OCI-LY3 (cell line): ENCODE data around the gene DUSP21.
"Not testable (repeated sequence)": the region's sequence is repeated elsewhere in the genome, so short reads cannot be mapped to it uniquely, and the experiment has no call there.

Experiments used
- H2AFZ ChIP-seq: fragments of 200-600, 300-600 bp; shearing (Covaris generic); 2 replicates; pipeline ENCODE4 v1.6.0; 2014; ENCODE audit warnings: antibody characterized with exemption, low read depth, low read length
- H3K27ac ChIP-seq: fragments of 200-600, 300-600 bp; sonication (generic); 2 replicates; pipeline ENCODE4 v1.5.1; 2014; ENCODE audit warnings: mild to moderate bottlenecking, low read length, moderate library complexity, mixed read lengths
- H3K27me3 ChIP-seq: fragments of 200-600, 300-600 bp; sonication (generic); 2 replicates; pipeline ENCODE4 v1.6.1; 2014; ENCODE audit warnings: low read depth, low read length, mixed read lengths
- H3K36me3 ChIP-seq: fragments of 200-600, 300-600 bp; sonication (generic); replicated peaks from 2 replicates; pipeline ENCODE3; 2014; ENCODE audit warnings: low read depth, low read length, mixed read lengths
- H3K4me1 ChIP-seq: fragments of 300-600, 200-600 bp; sonication (generic); 2 replicates; pipeline ENCODE4 v1.6.1; 2014; ENCODE audit warnings: low read length, mixed read lengths
- H3K4me2 ChIP-seq: fragments of 200-600, 300-600 bp; sonication (generic); 2 replicates; pipeline ENCODE4 v1.6.1; 2014; ENCODE audit warnings: low read length, mixed read lengths
- H3K4me3 ChIP-seq: fragments of 300-600, 200-600 bp; sonication (generic); 2 replicates; pipeline ENCODE4 v1.5.1; 2014; ENCODE audit warnings: antibody characterized with exemption, mild to moderate bottlenecking, low read length, moderate library complexity
- H3K79me2 ChIP-seq: fragments of 300-600, 200-600 bp; shearing (Covaris generic); 2 replicates; pipeline ENCODE4 v1.6.1; 2014; ENCODE audit warnings: mild to moderate bottlenecking, low read length, mixed read lengths
- H3K9ac ChIP-seq: fragments of 300-600, 200-600 bp; shearing (Covaris generic); 2 replicates; pipeline ENCODE4 v1.6.0; 2014; ENCODE audit warnings: mild to moderate bottlenecking, low read length, moderate library complexity
- H3K9me3 ChIP-seq: fragments of 200-600, 300-600 bp; shearing (Covaris generic); 2 replicates; pipeline ENCODE4 v1.6.1; 2014; ENCODE audit warnings: low read length, mixed read lengths; ENCODE audit not compliant: insufficient read depth
- H4K20me1 ChIP-seq: fragments of 200-600, 300-600 bp; sonication (generic); 2 replicates; pipeline ENCODE4 v1.6.1; 2016; ENCODE audit warnings: low read length, mixed read lengths; ENCODE audit not compliant: insufficient read depth
- EZH2phosphoT487 ChIP-seq: fragments of 200-600 bp; shearing (Covaris generic); IDR thresholded peaks from 2 replicates; pipeline ENCODE4 v1.6.1; 2018; ENCODE audit warnings: antibody characterized with exemption, mixed run types, low read depth
- TF ChIP-seq, protein P1 (sequence below): fragments of 200-600, 300-600 bp; sonication (generic); IDR thresholded peaks from 2 replicates; pipeline ENCODE4 v1.5.1; 2014; ENCODE audit warnings: antibody characterized with exemption, low read length, low read depth

DUSP21 gene

DNA sequence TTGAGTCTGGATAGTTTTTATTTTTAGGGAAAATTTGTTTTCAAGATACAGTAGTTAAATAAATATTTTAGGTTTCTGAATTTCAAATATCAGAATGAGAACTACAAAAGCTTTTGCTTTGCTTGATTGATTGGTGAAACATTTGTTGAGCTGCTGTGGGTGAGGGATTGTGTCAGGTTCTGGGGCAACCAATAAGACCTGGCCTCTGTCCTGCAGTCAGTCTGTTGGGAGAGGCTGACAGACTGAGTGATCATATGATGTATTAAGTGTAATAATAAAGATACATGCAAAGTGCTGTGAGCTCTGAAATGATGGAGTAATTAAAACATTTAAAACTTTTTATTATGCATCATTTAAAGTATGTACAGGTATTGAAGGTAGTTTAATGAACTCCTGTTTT, 38.8 kb downstream of the DUSP21 start:
- H3K4me2 ChIP-seq: no peak overlapping the region
- H3K4me1 ChIP-seq: no peaks in the 10 kb centered on the region
- no peak overlapping the region for H3K9ac ChIP-seq
- H4K20me1 ChIP-seq: peaks cover 56% of the 10 kb centered on the region
- TF ChIP-seq EZH2phosphoT487: no peak
- TF ChIP-seq, protein P1, sequence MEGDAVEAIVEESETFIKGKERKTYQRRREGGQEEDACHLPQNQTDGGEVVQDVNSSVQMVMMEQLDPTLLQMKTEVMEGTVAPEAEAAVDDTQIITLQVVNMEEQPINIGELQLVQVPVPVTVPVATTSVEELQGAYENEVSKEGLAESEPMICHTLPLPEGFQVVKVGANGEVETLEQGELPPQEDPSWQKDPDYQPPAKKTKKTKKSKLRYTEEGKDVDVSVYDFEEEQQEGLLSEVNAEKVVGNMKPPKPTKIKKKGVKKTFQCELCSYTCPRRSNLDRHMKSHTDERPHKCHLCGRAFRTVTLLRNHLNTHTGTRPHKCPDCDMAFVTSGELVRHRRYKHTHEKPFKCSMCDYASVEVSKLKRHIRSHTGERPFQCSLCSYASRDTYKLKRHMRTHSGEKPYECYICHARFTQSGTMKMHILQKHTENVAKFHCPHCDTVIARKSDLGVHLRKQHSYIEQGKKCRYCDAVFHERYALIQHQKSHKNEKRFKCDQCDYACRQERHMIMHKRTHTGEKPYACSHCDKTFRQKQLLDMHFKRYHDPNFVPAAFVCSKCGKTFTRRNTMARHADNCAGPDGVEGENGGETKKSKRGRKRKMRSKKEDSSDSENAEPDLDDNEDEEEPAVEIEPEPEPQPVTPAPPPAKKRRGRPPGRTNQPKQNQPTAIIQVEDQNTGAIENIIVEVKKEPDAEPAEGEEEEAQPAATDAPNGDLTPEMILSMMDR: no peak
- H3K27ac ChIP-seq: no peak overlapping the region
- peaks cover 98% of the 10 kb centered on the region for H3K79me2 ChIP-seq
- no peaks in the 10 kb centered on the region for H3K9me3 ChIP-seq
- no peak overlapping the region for H3K4me3 ChIP-seq
- no peak overlapping the region for H2AFZ ChIP-seq
- no peaks in the 10 kb centered on the region for H3K27me3 ChIP-seq
- H3K36me3 ChIP-seq: no peaks in the 10 kb centered on the region

DNA sequence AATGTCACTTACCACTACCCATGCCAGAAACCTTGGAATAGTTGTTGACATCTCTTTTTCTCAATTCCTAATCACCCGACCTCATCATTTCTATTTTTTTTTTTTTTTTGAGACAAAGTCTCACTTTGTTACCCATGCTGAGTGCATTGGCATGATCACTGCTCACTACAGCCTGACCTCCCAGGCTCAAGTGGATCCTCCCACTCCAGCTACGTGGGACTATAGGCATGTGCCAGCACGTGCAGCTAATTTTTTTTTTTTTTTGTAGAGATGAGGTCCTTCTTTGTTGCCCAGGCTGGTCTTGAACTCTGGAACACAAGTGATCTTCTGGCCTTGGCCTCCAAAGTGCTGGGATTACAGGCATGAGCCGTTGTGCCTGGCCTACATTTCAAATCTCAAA, 41.1 kb downstream of the DUSP21 start:
- H4K20me1 ChIP-seq: peaks cover 73% of the 10 kb centered on the region
- H3K79me2 ChIP-seq: peaks cover 98% of the 10 kb centered on the region
- no peak overlapping the region for H3K4me3 ChIP-seq
- H2AFZ ChIP-seq: no peak overlapping the region
- H3K36me3 ChIP-seq: peaks cover 2% of the 10 kb centered on the region
- H3K9me3 ChIP-seq: no peaks in the 10 kb centered on the region
- TF ChIP-seq, protein P1: no peak
- TF ChIP-seq EZH2phosphoT487: no peak
- H3K4me2 ChIP-seq: no peak overlapping the region
- H3K9ac ChIP-seq: no peak overlapping the region
- H3K4me1 ChIP-seq: peaks cover 8% of the 10 kb centered on the region; the same call in 1 of the 2 replicates
- no peak overlapping the region for H3K27ac ChIP-seq
- H3K27me3 ChIP-seq: no peaks in the 10 kb centered on the region

DNA sequence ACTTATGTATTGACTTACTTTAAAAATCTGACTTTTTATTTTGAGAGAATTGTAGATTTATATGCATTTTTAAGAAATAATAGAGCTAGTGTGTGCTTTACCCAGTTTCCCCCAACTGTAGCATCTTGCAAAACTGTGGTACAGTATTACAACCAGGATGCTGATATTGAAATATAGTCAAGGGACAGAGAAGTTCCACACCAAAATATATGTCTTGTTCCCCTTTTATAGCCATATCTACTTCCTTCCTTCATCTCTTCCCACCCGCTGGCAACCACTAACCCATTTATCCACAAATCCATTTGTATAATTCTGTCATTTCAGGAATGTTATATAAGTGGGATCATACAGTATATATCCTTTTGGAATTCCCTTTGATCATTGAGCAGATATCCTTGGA, 46.0 kb downstream of the DUSP21 start:
- H4K20me1 ChIP-seq: peaks cover 63% of the 10 kb centered on the region
- H3K36me3 ChIP-seq: peaks cover 3% of the 10 kb centered on the region
- peaks cover 99% of the 10 kb centered on the region for H3K79me2 ChIP-seq
- no peaks in the 10 kb centered on the region for H3K9me3 ChIP-seq
- no peak overlapping the region for H3K4me3 ChIP-seq
- no peak overlapping the region for H3K9ac ChIP-seq
- no peak overlapping the region for H2AFZ ChIP-seq
- no peak overlapping the region for H3K27ac ChIP-seq
- no peak overlapping the region for H3K4me2 ChIP-seq
- TF ChIP-seq EZH2phosphoT487: no peak
- peaks cover 8% of the 10 kb centered on the region; the same call in 1 of the 2 replicates for H3K4me1 ChIP-seq
- no peaks in the 10 kb centered on the region for H3K27me3 ChIP-seq

DNA sequence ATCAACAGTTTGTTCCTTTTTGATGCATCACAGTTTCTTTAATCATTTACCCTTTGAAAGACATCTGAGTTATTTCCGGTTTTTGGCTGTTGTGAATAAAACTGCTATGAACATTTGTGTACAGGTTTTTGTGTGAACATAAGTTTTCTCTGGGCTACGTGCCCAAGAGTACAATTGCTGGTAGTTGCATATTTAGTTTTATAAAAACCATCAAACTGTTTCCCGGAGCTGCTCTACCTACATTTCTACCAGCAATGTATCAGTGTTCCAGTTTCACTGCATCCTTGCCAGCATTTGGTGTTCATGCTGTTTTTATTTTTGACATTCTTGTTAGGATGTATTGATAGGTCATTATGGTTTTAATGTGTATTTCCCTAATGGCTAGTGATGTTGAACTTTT, 46.4 kb downstream of the DUSP21 start:
- no peak for TF ChIP-seq EZH2phosphoT487
- TF ChIP-seq, protein P1: no peak
- Histone ChIP-seq H3K9me3 (no peaks in the 10 kb centered on the region), H3K27ac (no peak overlapping the region)

DNA sequence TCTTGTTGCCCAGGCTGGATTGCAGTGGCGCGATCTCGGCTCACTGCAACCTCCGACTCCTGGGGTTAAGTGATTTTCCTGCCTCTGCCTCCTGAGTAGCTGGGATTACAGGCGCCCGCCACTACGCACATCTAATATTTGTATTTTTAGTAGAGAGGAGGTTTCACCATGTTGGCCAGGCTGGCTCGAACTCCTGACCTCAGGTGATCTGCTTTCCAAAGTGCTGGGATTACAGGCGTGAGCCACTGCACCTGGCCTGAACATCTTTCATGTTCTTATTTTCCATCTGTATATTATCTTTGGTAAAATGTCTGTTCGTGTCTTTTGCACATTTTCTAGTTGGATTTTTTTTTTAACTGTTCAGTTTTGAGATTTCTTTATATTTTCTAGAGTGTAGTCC, 46.9 kb downstream of the DUSP21 start:
- not testable (repeated sequence) for H3K4me3 ChIP-seq, H3K27me3 ChIP-seq, H3K4me1 ChIP-seq, H3K9ac ChIP-seq, H3K36me3 ChIP-seq, H3K27ac ChIP-seq, H3K4me2 ChIP-seq, H2AFZ ChIP-seq, H3K9me3 ChIP-seq
- H4K20me1 ChIP-seq: peaks cover 57% of the 10 kb centered on the region
- H3K79me2 ChIP-seq: peaks cover 98% of the 10 kb centered on the region

More for the DNA sequence above, 46.4 kb downstream of the DUSP21 start:
- no peak overlapping the region for H3K4me3 ChIP-seq
- peaks cover 98% of the 10 kb centered on the region for H3K79me2 ChIP-seq
- H3K27me3 ChIP-seq: no peaks in the 10 kb centered on the region
- H3K36me3 ChIP-seq: peaks cover 3% of the 10 kb centered on the region
- H2AFZ ChIP-seq: no peak overlapping the region
- peaks cover 8% of the 10 kb centered on the region; the same call in 1 of the 2 replicates for H3K4me1 ChIP-seq
- no peak overlapping the region for H3K9ac ChIP-seq
- H4K20me1 ChIP-seq: peaks cover 59% of the 10 kb centered on the region
- no peak overlapping the region for H3K4me2 ChIP-seq
